HL-60/S4 treated with retinoic acid at 250 ng/mL for 4 days and 3 days (cell line): ENCODE results near the gene MORC3.
"Not testable (repeated sequence)": the region's sequence is repeated elsewhere in the genome, so short reads cannot be mapped to it uniquely, and the experiment has no call there.

Source experiments
- in situ Hi-C: fragments of 300-500 bp; cut with MboI; formaldehyde crosslinking; loops from 2 replicates; pipeline ENCODE4 v1.7.0; 2022; ENCODE audit warnings: low sequenced_read_pairs

The MORC3 gene

GRCh38 chr21:36321325-36322082, 1.5 kb downstream of the MORC3 start:
- in situ Hi-C loops: no loop called here

GRCh38 chr21:36322083-36322424, 2.1 kb downstream of the MORC3 start:
- in situ Hi-C loops: no loop called here

GRCh38 chr21:36323032-36323431, 3.0 kb downstream of the MORC3 start:
- in situ Hi-C loops: no loop called here

GRCh38 chr21:36325373-36326010, 5.5 kb downstream of the MORC3 start:
- in situ Hi-C loops: no loop called here

GRCh38 chr21:36330904-36331303, 10.9 kb downstream of the MORC3 start:
- in situ Hi-C loops: no loop called here

- in situ Hi-C loops: no loop called here
Observed at GRCh38 chr21:36337099-36337509, 17.1 kb downstream of the MORC3 start.

- in situ Hi-C loops: no loop called here
Observed at GRCh38 chr21:36338975-36339374, 19.0 kb downstream of the MORC3 start.

- in situ Hi-C loops: not testable (repeated sequence)
Observed at GRCh38 chr21:36342581-36342980, 22.6 kb downstream of the MORC3 start.

- in situ Hi-C loops: no loop called here
Observed at GRCh38 chr21:36344931-36345330, 24.9 kb downstream of the MORC3 start.

- in situ Hi-C loops: no loop called here
Observed at GRCh38 chr21:36347278-36347961, 27.4 kb downstream of the MORC3 start.

GRCh38 chr21:36347962-36348328, 27.9 kb downstream of the MORC3 start:
- in situ Hi-C loops: no loop called here

GRCh38 chr21:36349315-36349714, 29.3 kb downstream of the MORC3 start:
- in situ Hi-C loops: no loop called here

- in situ Hi-C loops: no loop called here
Observed at GRCh38 chr21:36350282-36350910, 30.4 kb downstream of the MORC3 start.

GRCh38 chr21:36354918-36355680, 35.1 kb downstream of the MORC3 start:
- in situ Hi-C loops: no loop called here

- in situ Hi-C loops: no loop called here
Observed at GRCh38 chr21:36355868-36356267, 35.9 kb downstream of the MORC3 start.

GRCh38 chr21:36359185-36359584, 39.2 kb downstream of the MORC3 start:
- in situ Hi-C loops: no loop called here

GRCh38 chr21:36369064-36369685, 49.2 kb downstream of the MORC3 start:
- in situ Hi-C loops: no loop called here

- in situ Hi-C loops: no loop called here
Observed at GRCh38 chr21:36375994-36376393, 56.0 kb downstream of the MORC3 start.

GRCh38 chr21:36377391-36377842, 57.4 kb downstream of the MORC3 start:
- in situ Hi-C loops: no loop called here

- in situ Hi-C loops: no loop called here
Observed at GRCh38 chr21:36379251-36379650, 59.3 kb downstream of the MORC3 start.
